H1 (cell line): ENCODE measurements around the gene ZRANB1. TPM values are rescaled to one million over a fixed set of nuclear protein-coding genes. Genes with fewer than 3 reads are reported as not detected.

Experiments
- CTCF ChIA-PET: fragments of 300-600 bp; sonication (Branson Sonifier 250); formaldehyde crosslinking; loops from one replicate; lab custom pipeline; 2021; ENCODE audit not compliant: partially characterized antibody; lab: Charles Lee
- POLR2A ChIA-PET: fragments of 300-600 bp; sonication (Branson Sonifier 250); formaldehyde crosslinking; loops from one replicate; lab custom pipeline; 2021; ENCODE audit warnings: inconsistent platforms; ENCODE audit not compliant: partially characterized antibody; lab: Charles Lee
- DNase-seq, 2 experiments: peaks; one replicate each; pipeline versions ENCODE4 v3.0.0 to v3.0.0-alpha.2; 2010 to 2022; ENCODE audit warnings: low spot score in 2 of 2, low read depth in 1 of 2, mixed read lengths in 1 of 2
- FAIRE-seq: peaks from 2 replicates; lab custom pipeline; 2011; peaks lifted over from hg19 to GRCh38; lab: Jason Lieb, UNC
- H2AFZ ChIP-seq: 2 replicates; pipeline ENCODE4 v1.8.1; 2012; ENCODE audit warnings: low read length, inconsistent platforms
- H2AK5ac ChIP-seq: 2 replicates; pipeline ENCODE4 v1.6.1; 2013; ENCODE audit warnings: low read depth, low read length
- H2BK120ac ChIP-seq: replicated peaks from 2 replicates; pipeline ENCODE3; 2013; ENCODE audit warnings: low read depth, low read length, inconsistent platforms
- H2BK12ac ChIP-seq: 2 replicates; pipeline ENCODE4 v1.6.1; 2013; ENCODE audit warnings: low read depth, low read length
- H2BK15ac ChIP-seq: 2 replicates; pipeline ENCODE4 v1.6.1; 2013; ENCODE audit warnings: low read length
- H2BK20ac ChIP-seq: 2 replicates; pipeline ENCODE4 v1.6.1; 2013; ENCODE audit warnings: low read length
- H2BK5ac ChIP-seq: 2 replicates; pipeline ENCODE4 v1.6.1; 2013; ENCODE audit warnings: low read depth, low read length
- H3K14ac ChIP-seq: 2 replicates; pipeline ENCODE4 v1.6.1; 2013; ENCODE audit warnings: inconsistent platforms; ENCODE audit not compliant: insufficient read length
- H3K18ac ChIP-seq: 2 replicates; pipeline ENCODE4 v1.6.1; 2013; ENCODE audit warnings: low read length; ENCODE audit errors: extremely low read depth
- H3K23ac ChIP-seq: 2 replicates; pipeline ENCODE4 v1.6.1; 2013; ENCODE audit warnings: inconsistent platforms; ENCODE audit not compliant: insufficient read length
- H3K23me2 ChIP-seq: 2 replicates; pipeline ENCODE4 v1.6.1; 2013; ENCODE audit warnings: low read depth, low read length
- H3K27ac ChIP-seq: 2 replicates; pipeline ENCODE4 v1.6.1; 2011; ENCODE audit warnings: low read depth, low read length, inconsistent platforms
- H3K27me3 ChIP-seq, 4 experiments: replicated peaks in 1 of 4; 1 replicate in 1 of 4; 2 replicates in 3 of 4; pipeline versions ENCODE4 v1.6.1 to v1.8.1; 2011 to 2013; ENCODE audit warnings: low read length in 3 of 4, mild to moderate bottlenecking in 3 of 4, inconsistent platforms in 2 of 4, mixed read lengths in 2 of 4, moderate library complexity in 1 of 4; ENCODE audit not compliant: control insufficient read depth in 3 of 4, insufficient read depth in 3 of 4; ENCODE audit errors: extremely low read depth in 1 of 4
- H3K36me3 ChIP-seq, 4 experiments: 2 replicates each; pipeline versions ENCODE4 v1.6.1 to v1.8.1; 2011 to 2013; ENCODE audit warnings: mild to moderate bottlenecking in 4 of 4, low read length in 3 of 4, moderate library complexity in 2 of 4, control low read depth in 1 of 4, inconsistent platforms in 1 of 4; ENCODE audit not compliant: insufficient read depth in 4 of 4, control insufficient read depth in 2 of 4
- H3K4ac ChIP-seq: replicated peaks from 2 replicates; pipeline ENCODE3; 2013; ENCODE audit warnings: low read length, low read depth, mixed read lengths, inconsistent platforms; ENCODE audit not compliant: insufficient read length
- H3K4me1 ChIP-seq, 4 experiments: replicated peaks in 1 of 4; 1 replicate in 1 of 4; 2 replicates in 3 of 4; pipeline versions ENCODE4 v1.6.1 to v1.8.1; 2011 to 2013; ENCODE audit warnings: low read length in 3 of 4, inconsistent platforms in 2 of 4, mixed read lengths in 1 of 4; ENCODE audit not compliant: insufficient read depth in 4 of 4, control insufficient read depth in 3 of 4
- H3K4me2 ChIP-seq, 2 experiments: 2 replicates each; pipeline versions ENCODE4 v1.6.1 to v1.8.1; 2011 to 2013; ENCODE audit warnings: low read depth in 2 of 2, low read length in 2 of 2, control low read depth in 1 of 2, inconsistent platforms in 1 of 2, mild to moderate bottlenecking in 1 of 2; ENCODE audit not compliant: insufficient read depth in 1 of 2
- H3K4me3 ChIP-seq, 4 experiments: fragments of 200-600, 300-600 bp in 1 of 4; sonication (generic), shearing (Covaris generic), sonication (Bioruptor Twin) in 1 of 4; 2 replicates each; pipeline versions ENCODE4 v1.5.1 to v1.8.1; 2011 to 2016; ENCODE audit warnings: low read length in 4 of 4, low read depth in 3 of 4, control low read depth in 2 of 4, inconsistent platforms in 2 of 4, mild to moderate bottlenecking in 2 of 4, mixed read lengths in 1 of 4, moderate library complexity in 1 of 4; ENCODE audit not compliant: insufficient read depth in 2 of 4; ENCODE audit errors: extremely low read depth in 1 of 4
- H3K56ac ChIP-seq: replicated peaks from 2 replicates; pipeline ENCODE3; 2013; ENCODE audit warnings: low read depth, mild to moderate bottlenecking, mixed read lengths, low read length, inconsistent platforms; ENCODE audit not compliant: insufficient read length
- H3K79me1 ChIP-seq: 2 replicates; pipeline ENCODE4 v1.6.1; 2013; ENCODE audit warnings: low read depth, low read length, control low read depth
- H3K79me2 ChIP-seq, 2 experiments: 2 replicates each; pipeline versions ENCODE4 v1.6.1 to v1.8.1; 2012 to 2013; ENCODE audit warnings: low read length in 2 of 2, mild to moderate bottlenecking in 2 of 2, inconsistent platforms in 1 of 2; ENCODE audit not compliant: insufficient read depth in 2 of 2, control insufficient read depth in 1 of 2
- H3K9ac ChIP-seq, 4 experiments: replicated peaks in 1 of 4; 1 replicate in 1 of 4; 2 replicates in 3 of 4; pipeline versions ENCODE4 v1.6.1 to v1.8.1; 2011 to 2013; ENCODE audit warnings: low read depth in 3 of 4, low read length in 3 of 4, control low read depth in 2 of 4, mild to moderate bottlenecking in 2 of 4, moderate library complexity in 2 of 4, inconsistent platforms in 1 of 4; ENCODE audit errors: extremely low read depth in 1 of 4
- H3K9me3 ChIP-seq, 2 experiments: 2 replicates each; pipeline versions ENCODE4 v1.6.1 to v1.8.1; 2012 to 2013; ENCODE audit warnings: mild to moderate bottlenecking in 2 of 2, moderate library complexity in 2 of 2, control low read depth in 1 of 2, inconsistent platforms in 1 of 2, low read depth in 1 of 2, low read length in 1 of 2, mixed read lengths in 1 of 2; ENCODE audit not compliant: insufficient read depth in 2 of 2
- H4K20me1 ChIP-seq, 2 experiments: replicated peaks in 1 of 2; 2 replicates each; pipeline versions ENCODE3 to v1.8.1; 2011 to 2013; ENCODE audit warnings: inconsistent platforms in 2 of 2, low read length in 2 of 2, mild to moderate bottlenecking in 1 of 2; ENCODE audit not compliant: insufficient read depth in 2 of 2, control insufficient read depth in 1 of 2
- H4K5ac ChIP-seq: 2 replicates; pipeline ENCODE4 v1.6.1; 2013; ENCODE audit warnings: low read length, low read depth, mixed read lengths, inconsistent platforms; ENCODE audit not compliant: insufficient read length
- H4K8ac ChIP-seq: 2 replicates; pipeline ENCODE4 v1.8.0; 2013; ENCODE audit warnings: mild to moderate bottlenecking, moderate library complexity, low read length, inconsistent platforms; ENCODE audit not compliant: insufficient read depth; ENCODE audit errors: extremely low read depth
- H4K91ac ChIP-seq: replicated peaks from 2 replicates; pipeline ENCODE3; 2013; ENCODE audit warnings: low read length, mixed read lengths, inconsistent platforms; ENCODE audit not compliant: insufficient read length
- BRCA1 ChIP-seq: IDR thresholded peaks from 2 replicates; pipeline ENCODE4 v1.6.1; 2012; ENCODE audit warnings: low read depth, low read length, improper control_type of control experiment
- CBX5 ChIP-seq: fragments of 300-800, 300-1000 bp; sonication (generic); IDR thresholded peaks from 2 replicates; pipeline ENCODE4 v1.7.1; 2016; ENCODE audit warnings: antibody characterized with exemption, low read length, low read depth
- CTBP2 ChIP-seq: IDR thresholded peaks from 2 replicates; pipeline ENCODE4 v1.7.0; 2011; ENCODE audit warnings: borderline replicate concordance, mild to moderate bottlenecking, moderate library complexity, mixed read lengths, low read length; ENCODE audit not compliant: insufficient read depth, insufficient read length
- FOSL1 ChIP-seq: IDR thresholded peaks from 2 replicates; pipeline ENCODE4 v1.6.1; 2011; ENCODE audit warnings: mild to moderate bottlenecking, low read depth, low read length, moderate library complexity; ENCODE audit not compliant: insufficient read depth
- HDAC2 ChIP-seq, 2 experiments: fragments of 300-600 bp in 1 of 2; sonication (generic) in 1 of 2; IDR thresholded peaks; 2 replicates each; pipeline ENCODE4 v1.6.1; 2011 to 2012; ENCODE audit warnings: low read depth in 2 of 2, low read length in 2 of 2, mild to moderate bottlenecking in 2 of 2, moderate library complexity in 2 of 2, borderline replicate concordance in 1 of 2, inconsistent platforms in 1 of 2
- MAX ChIP-seq: IDR thresholded peaks from 2 replicates; pipeline ENCODE4 v1.6.1; 2012; ENCODE audit warnings: inconsistent platforms
- PHF8 ChIP-seq: fragments of 200-600 bp; sonication (generic); conservative IDR thresholded peaks from 2 replicates; pipeline ENCODE4 v1.7.1; 2012; ENCODE audit warnings: low read depth, mild to moderate bottlenecking, inconsistent platforms, low read length, moderate library complexity
- SIRT6 ChIP-seq: IDR thresholded peaks from one replicate; pipeline ENCODE4 v1.7.1; 2012; ENCODE audit warnings: low read length, inconsistent platforms
- SRF ChIP-seq: IDR thresholded peaks from 2 replicates; pipeline ENCODE4 v1.6.1; 2011; ENCODE audit warnings: mild to moderate bottlenecking, low read depth, low read length, moderate library complexity
- TAF7 ChIP-seq: optimal IDR thresholded peaks from 2 replicates; pipeline ENCODE3; 2011; ENCODE audit warnings: low read depth, mild to moderate bottlenecking, inconsistent platforms, low read length, moderate library complexity, borderline replicate concordance
- WGBS, 2 experiments: shearing (Covaris generic) in 1 of 2; methylation state at CpG; one replicate each; pipeline versions ENCODE4 v1.1.6 to v1.1.7; 2013 to 2015; ENCODE audit warnings: low lambda C conversion rate in 2 of 2, mixed read lengths in 2 of 2, inconsistent platforms in 1 of 2, low coverage in 1 of 2, missing lambda C conversion rate in 1 of 2; ENCODE audit not compliant: insufficient replicate concordance in 2 of 2, insufficient coverage in 1 of 2, insufficient read length in 1 of 2; ENCODE audit errors: extremely low coverage in 1 of 2, missing lambda C conversion rate in 1 of 2; 5-methylcytosine and 5-hydroxymethylcytosine counted together
- polyA plus RNA-seq, 7 experiments: library from polyadenylated mRNA; depleted of rRNA in 3 of 7; stranded (reverse) in 5 of 7; unstranded in 2 of 7; fragments of >200 nt in 5 of 7; fragments of 200-250 nt in 2 of 7; gene quantifications; 1 replicate in 5 of 7; 2 replicates in 1 of 7; 4 replicates in 1 of 7; pipeline versions ENCODE4 v1.2.1 to v1.2.3, GENCODE V29; 2011 to 2013; ENCODE audit warnings: missing spikeins in 2 of 7, mixed read lengths in 2 of 7
- total RNA-seq: library from RNA; stranded (reverse); fragmentation: NEBNext Ultra II Directional; extraction: Animal tissue kit (Norgen Biotek cat#: 25700); gene quantifications from 2 replicates; pipeline ENCODE4 v1.2.1, GENCODE V29; 2021

ZRANB1 gene
- total and polyA plus RNA-seq, 2 of the 8 experiments (the other 6 are each of a cell fraction or from before 2014, with no cell fraction given): 6.1 to 19.9 TPM

- Histone ChIP-seq H3K14ac (no peak overlapping the region), H3K79me2 (peaks cover 0 to 92% of the 10 kb centered on the region in 2 experiments; a peak in 2 of 4 replicates), H3K27me3 (no peaks in the 10 kb centered on the region), H2BK5ac (no peak overlapping the region), H4K8ac (no peak overlapping the region), H3K27ac (no peak overlapping the region), H3K23me2 (no peaks in the 10 kb centered on the region), H3K4me3 (no peak overlapping the region), H2BK15ac (no peak overlapping the region), H2BK12ac (no peak overlapping the region; the same call in 1 of the 2 replicates), H3K4ac (no peak overlapping the region), H2AFZ (no peak overlapping the region), H3K79me1 (peaks cover 32% of the 10 kb centered on the region), H4K5ac (no peak overlapping the region), H3K18ac (no peak overlapping the region), H2AK5ac (no peak overlapping the region), H3K4me1 (peaks cover 0 to 16% (median 7%) of the 10 kb centered on the region in 4 experiments; a peak in 5 of 7 replicates)
- ChIA-PET POLR2A (no interaction called here), CTCF (interaction anchor here (1.4 to 1.5 kb wide), 2 partner anchors 14 to 41 kb away, joined by 3 to 4 read pairs; no protein-coding TSS in a partner anchor)
- DNase-seq: no peak
- TF ChIP-seq CTBP2: no peak
- no peak for TF ChIP-seq HDAC2 (IDR thresholded peaks at IDR 0.05; ENCODE audit: borderline replicate concordance in 1 of 2, low read depth in 2 of 2, low read length in 2 of 2)
- TF ChIP-seq TAF7: no peak
- no peak for TF ChIP-seq PHF8
- TF ChIP-seq SRF: no peak
- TF ChIP-seq BRCA1: no peak
- no peak for TF ChIP-seq CBX5
- TF ChIP-seq SIRT6: no peak
- TF ChIP-seq MAX: no peak
- no peak for TF ChIP-seq FOSL1
- TF ChIP-seq, all 59 proteins: peak for 0
- no peak overlapping the region for H2BK20ac ChIP-seq
- H3K9me3 ChIP-seq: no peaks in the 10 kb centered on the region
- peaks cover 11 to 50% (median 15%) of the 10 kb centered on the region in 4 experiments; a peak in 7 of 8 replicates for H3K36me3 ChIP-seq
- peaks cover 51 to 63% of the 10 kb centered on the region in 2 experiments for H4K20me1 ChIP-seq
- H3K4me2 ChIP-seq: no peak overlapping the region
- no peak overlapping the region for H3K56ac ChIP-seq
- no peak for FAIRE-seq
- no peak overlapping the region for H2BK120ac ChIP-seq
- no peak overlapping the region for H4K91ac ChIP-seq
- H3K9ac ChIP-seq: no peak overlapping the region
- H3K23ac ChIP-seq: no peak overlapping the region
- 87% methylated on average over 19 of the region's 19 CpGs; no CpG with 5 or more reads in 1 of the 2 experiments for WGBS, 2 experiments
Measured at GRCh38 chr10:125006921-125007426, 65.1 kb downstream of the ZRANB1 start.
